Fibroblast of lung (primary cell): ENCODE data around the gene GPSM1. TPM values are rescaled to one million over a fixed set of nuclear protein-coding genes. Genes with fewer than 3 reads are reported as not detected.

Experiments
- DNase-seq, 2 donors: peaks; one replicate each; pipeline versions ENCODE4 v3.0.0 to v3.0.0-alpha.2; 2010; ENCODE audit warnings: low read depth in 2 of 2
- H2AFZ ChIP-seq: 2 replicates; pipeline ENCODE4 v1.5.1; 2012; ENCODE audit warnings: low read length, control low read depth, inconsistent platforms
- H3K27ac ChIP-seq: 2 replicates; pipeline ENCODE4 v1.5.1; 2011; ENCODE audit warnings: low read length, control low read depth; ENCODE audit not compliant: insufficient read depth
- H3K27me3 ChIP-seq: 2 replicates; pipeline ENCODE4 v1.5.1; 2011; ENCODE audit warnings: mild to moderate bottlenecking, low read length; ENCODE audit not compliant: control insufficient read depth, insufficient read depth
- H3K36me3 ChIP-seq: 2 replicates; pipeline ENCODE4 v1.5.1; 2011; ENCODE audit warnings: low read length; ENCODE audit not compliant: control insufficient read depth, insufficient read depth
- H3K4me1 ChIP-seq: 2 replicates; pipeline ENCODE4 v1.5.1; 2011; ENCODE audit warnings: low read length; ENCODE audit not compliant: control insufficient read depth, insufficient read depth; ENCODE audit errors: extremely low read depth
- H3K4me2 ChIP-seq: 2 replicates; pipeline ENCODE4 v1.5.1; 2011; ENCODE audit warnings: low read length, control low read depth; ENCODE audit not compliant: insufficient read depth; ENCODE audit errors: extremely low read depth
- H3K4me3 ChIP-seq, 4 experiments: fragments of 200-600 bp in 1 of 4; sonication (generic) in 1 of 4; replicated peaks in 1 of 4; 2 replicates each; pipeline ENCODE4 v1.5.1; 2011 to 2016; ENCODE audit warnings: low read length in 4 of 4, low read depth in 3 of 4, mild to moderate bottlenecking in 3 of 4, control low read depth in 2 of 4, inconsistent platforms in 1 of 4, mixed read lengths in 1 of 4; ENCODE audit not compliant: insufficient read depth in 1 of 4; ENCODE audit errors: control extremely low read depth in 1 of 4
- H3K79me2 ChIP-seq: 2 replicates; pipeline ENCODE4 v1.5.1; 2012; ENCODE audit warnings: mild to moderate bottlenecking, low read length, inconsistent platforms; ENCODE audit not compliant: control insufficient read depth, insufficient read depth
- H3K9ac ChIP-seq: 2 replicates; pipeline ENCODE4 v1.5.1; 2011; ENCODE audit warnings: mild to moderate bottlenecking, low read length, control low read depth; ENCODE audit not compliant: insufficient read depth
- H3K9me3 ChIP-seq: 2 replicates; pipeline ENCODE4 v1.5.1; 2012; ENCODE audit warnings: low read depth, low read length; ENCODE audit not compliant: control insufficient read depth, insufficient read depth
- H4K20me1 ChIP-seq: 2 replicates; pipeline ENCODE4 v1.5.1; 2011; ENCODE audit warnings: low read length; ENCODE audit not compliant: control insufficient read depth, insufficient read depth; ENCODE audit errors: extremely low read depth
- EZH2 ChIP-seq: IDR thresholded peaks from 2 replicates; pipeline ENCODE4 v1.5.1; 2012; ENCODE audit warnings: low read length, control low read depth, mild to moderate bottlenecking; ENCODE audit errors: missing control alignments
- polyA plus RNA-seq, 2 donors: library from polyadenylated mRNA; depleted of rRNA in 1 of 2; stranded (reverse) in 1 of 2; unstranded in 1 of 2; fragments of >200 nt; gene quantifications; 2 replicates each; pipeline ENCODE4 v1.2.1, GENCODE V29; 2011 to 2012; ENCODE audit warnings: missing spikeins in 1 of 2
- total RNA-seq: library from RNA; depleted of rRNA; stranded (reverse); fragments of >200 nt; gene quantifications from 2 replicates; pipeline ENCODE4 v1.2.1, GENCODE V29; 2014
- TF ChIP-seq, protein P1 (sequence below), 2 donors: IDR thresholded peaks in 1 of 2; conservative IDR thresholded peaks in 1 of 2; 1 replicate in 1 of 2; 2 replicates in 1 of 2; pipeline ENCODE4 v1.5.1; 2011 to 2012; ENCODE audit warnings: low read length in 2 of 2, control low read depth in 1 of 2, inconsistent platforms in 1 of 2, low read depth in 1 of 2, mild to moderate bottlenecking in 1 of 2

Gene GPSM1
- total and polyA plus RNA-seq, 2 donors (not counting 1 experiment from before 2014, with no cell fraction given) = 15.8 to 60.3 TPM

DNA sequence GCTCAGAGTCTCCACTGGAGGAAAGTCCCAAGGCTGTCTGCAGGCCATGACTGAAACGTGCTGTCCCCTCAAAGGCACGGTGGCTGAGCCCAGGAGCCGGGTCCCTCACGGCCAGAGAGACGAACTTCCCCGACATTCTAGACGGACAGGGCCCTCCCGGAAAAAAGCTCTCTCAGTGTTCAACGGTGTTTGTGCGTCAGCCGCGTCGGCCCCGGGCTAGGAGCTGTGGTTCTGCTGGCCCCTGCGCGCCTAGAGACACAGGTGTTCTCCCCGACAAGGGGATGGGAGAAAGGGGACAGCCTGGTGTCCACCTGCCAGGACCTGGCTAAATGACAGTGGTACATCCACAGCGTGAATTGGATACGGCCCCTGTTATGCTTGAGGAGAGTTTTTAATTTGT, 5.8 kb upstream of the GPSM1 start:
- no peak overlapping the region for H3K4me2 ChIP-seq
- H3K9ac ChIP-seq = no peak overlapping the region
- no peak overlapping the region for H3K4me3 ChIP-seq
- no peak overlapping the region for H3K27ac ChIP-seq
- no peaks in the 10 kb centered on the region for H3K79me2 ChIP-seq
- no peaks in the 10 kb centered on the region for H4K20me1 ChIP-seq
- H3K36me3 ChIP-seq = no peaks in the 10 kb centered on the region
- no peak overlapping the region for H2AFZ ChIP-seq
- no peak for TF ChIP-seq EZH2
- TF ChIP-seq, protein P1, sequence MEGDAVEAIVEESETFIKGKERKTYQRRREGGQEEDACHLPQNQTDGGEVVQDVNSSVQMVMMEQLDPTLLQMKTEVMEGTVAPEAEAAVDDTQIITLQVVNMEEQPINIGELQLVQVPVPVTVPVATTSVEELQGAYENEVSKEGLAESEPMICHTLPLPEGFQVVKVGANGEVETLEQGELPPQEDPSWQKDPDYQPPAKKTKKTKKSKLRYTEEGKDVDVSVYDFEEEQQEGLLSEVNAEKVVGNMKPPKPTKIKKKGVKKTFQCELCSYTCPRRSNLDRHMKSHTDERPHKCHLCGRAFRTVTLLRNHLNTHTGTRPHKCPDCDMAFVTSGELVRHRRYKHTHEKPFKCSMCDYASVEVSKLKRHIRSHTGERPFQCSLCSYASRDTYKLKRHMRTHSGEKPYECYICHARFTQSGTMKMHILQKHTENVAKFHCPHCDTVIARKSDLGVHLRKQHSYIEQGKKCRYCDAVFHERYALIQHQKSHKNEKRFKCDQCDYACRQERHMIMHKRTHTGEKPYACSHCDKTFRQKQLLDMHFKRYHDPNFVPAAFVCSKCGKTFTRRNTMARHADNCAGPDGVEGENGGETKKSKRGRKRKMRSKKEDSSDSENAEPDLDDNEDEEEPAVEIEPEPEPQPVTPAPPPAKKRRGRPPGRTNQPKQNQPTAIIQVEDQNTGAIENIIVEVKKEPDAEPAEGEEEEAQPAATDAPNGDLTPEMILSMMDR (conservative IDR thresholded peaks at IDR 0.05 in 1 of 2, IDR thresholded peaks at IDR 0.05 in 1 of 2; ENCODE audit: low read depth in 1 of 2, low read length in 2 of 2) = no peak
- no peak for DNase-seq
- no peaks in the 10 kb centered on the region for H3K9me3 ChIP-seq
- H3K27me3 ChIP-seq = peaks cover 3% of the 10 kb centered on the region
- H3K4me1 ChIP-seq = peaks cover 11% of the 10 kb centered on the region

DNA sequence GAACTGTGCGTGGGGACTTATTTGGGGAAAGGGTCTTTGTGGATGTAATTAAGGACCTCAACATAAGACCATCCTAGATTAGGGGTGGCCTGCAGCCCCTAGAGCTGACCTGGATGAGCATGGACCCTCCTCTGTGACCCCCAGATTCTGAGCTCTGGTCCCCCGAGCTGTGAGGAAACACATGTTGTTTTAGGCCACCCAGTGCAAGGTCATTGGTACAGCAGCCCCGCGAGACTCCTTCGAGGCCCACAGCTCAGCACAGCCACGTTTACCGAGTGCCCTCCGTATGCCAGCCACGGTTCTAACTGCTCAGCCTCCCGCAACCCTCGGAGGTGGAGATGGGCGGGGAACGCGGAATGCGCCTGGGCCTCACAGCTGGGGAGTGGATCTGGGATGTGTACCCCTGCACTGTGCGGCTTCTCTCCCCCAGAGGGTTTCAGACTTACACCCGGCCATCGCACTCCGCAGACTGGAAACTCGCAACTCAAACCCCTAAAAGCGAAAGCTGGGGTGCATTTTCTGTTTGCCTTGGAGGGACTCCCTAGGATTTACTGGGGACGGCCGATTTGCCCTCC, 4.5 kb upstream of the GPSM1 start:
- Histone ChIP-seq H3K9me3 (no peaks in the 10 kb centered on the region), H3K9ac (no peak overlapping the region), H4K20me1 (no peaks in the 10 kb centered on the region), H3K27ac (no peak overlapping the region), H3K4me1 (peaks cover 17% of the 10 kb centered on the region), H3K4me3 (no peak overlapping the region), H2AFZ (no peak overlapping the region), H3K27me3 (peaks cover 3% of the 10 kb centered on the region), H3K79me2 (peaks cover under 1% of the 10 kb centered on the region), H3K36me3 (no peaks in the 10 kb centered on the region), H3K4me2 (no peak overlapping the region)
- DNase-seq = no peak
- TF ChIP-seq EZH2 = no peak
- TF ChIP-seq, protein P1 (conservative IDR thresholded peaks at IDR 0.05 in 1 of 2, IDR thresholded peaks at IDR 0.05 in 1 of 2; ENCODE audit: low read depth in 1 of 2, low read length in 2 of 2) = no peak

DNA sequence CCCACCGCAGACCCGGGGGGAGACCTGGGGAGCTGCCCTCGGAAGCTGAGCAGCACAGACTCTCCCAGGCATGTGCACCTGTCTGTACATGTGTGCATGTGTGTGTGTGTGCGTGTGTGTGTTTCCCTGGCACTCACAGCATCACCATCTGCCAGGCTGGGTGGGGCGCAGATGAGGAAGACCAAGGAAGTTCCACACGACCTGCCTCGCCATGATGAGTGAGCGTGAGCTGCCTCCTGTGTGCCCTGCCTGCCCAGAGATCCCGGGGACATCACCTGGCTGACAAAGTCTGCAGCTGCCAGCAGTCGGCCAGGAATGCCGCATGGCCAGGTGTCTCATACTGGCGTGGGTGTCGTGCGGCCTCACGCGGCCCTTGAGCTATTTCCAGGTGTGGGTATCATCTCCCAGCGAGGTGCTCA, 4.0 kb upstream of the GPSM1 start:
- DNase-seq = no peak
- H3K4me1 ChIP-seq = peaks cover 17% of the 10 kb centered on the region
- H3K79me2 ChIP-seq = peaks cover 6% of the 10 kb centered on the region
- no peak overlapping the region for H3K4me3 ChIP-seq
- H3K36me3 ChIP-seq = no peaks in the 10 kb centered on the region
- no peak overlapping the region for H3K27ac ChIP-seq
- H3K9ac ChIP-seq = no peak overlapping the region
- no peak overlapping the region for H2AFZ ChIP-seq
- no peaks in the 10 kb centered on the region for H3K9me3 ChIP-seq
- no peaks in the 10 kb centered on the region for H4K20me1 ChIP-seq
- peaks cover 3% of the 10 kb centered on the region for H3K27me3 ChIP-seq
- no peak overlapping the region for H3K4me2 ChIP-seq
- TF ChIP-seq, protein P1 (conservative IDR thresholded peaks at IDR 0.05 in 1 of 2, IDR thresholded peaks at IDR 0.05 in 1 of 2; ENCODE audit: low read depth in 1 of 2, low read length in 2 of 2) = no peak
- no peak for TF ChIP-seq EZH2
